Activated CD8-positive, alpha-beta memory T cell treated with anti-CD3 and anti-CD28 coated beads for 1 hour (primary cell): ENCODE measurements around the gene SH3TC1.

Source experiments
- DNase-seq, 2 donors: peaks; one replicate each; pipeline ENCODE4 v3.0.0-alpha.2; 2020; ENCODE audit warnings: low read depth in 1 of 2; ENCODE audit errors: extremely low read depth in 1 of 2

SH3TC1 gene

GRCh38 chr4:8213121-8213520 lies 14.0 kb downstream of the SH3TC1 start:
- no peak for DNase-seq

GRCh38 chr4:8214136-8214535 lies 15.0 kb downstream of the SH3TC1 start:
- DNase-seq = no peak

- no peak for DNase-seq
Observed at GRCh38 chr4:8215001-8215427, 15.9 kb downstream of the SH3TC1 start.

- no peak for DNase-seq
Observed at GRCh38 chr4:8215641-8216442, 16.8 kb downstream of the SH3TC1 start.

- DNase-seq = no peak
Observed at GRCh38 chr4:8216443-8217245, 17.6 kb downstream of the SH3TC1 start.

- DNase-seq = no peak
Observed at GRCh38 chr4:8217246-8217511, 18.1 kb downstream of the SH3TC1 start.

- DNase-seq = no peak
Observed at GRCh38 chr4:8217871-8218270, 18.8 kb downstream of the SH3TC1 start.

- no peak for DNase-seq
Observed at GRCh38 chr4:8218371-8219031, 19.4 kb downstream of the SH3TC1 start.

GRCh38 chr4:8219236-8219635 lies 20.1 kb downstream of the SH3TC1 start:
- DNase-seq = no peak

GRCh38 chr4:8220661-8221450 lies 21.8 kb downstream of the SH3TC1 start:
- no peak for DNase-seq

GRCh38 chr4:8221476-8221875 lies 22.4 kb downstream of the SH3TC1 start:
- no peak for DNase-seq

GRCh38 chr4:8221985-8222384 lies 22.9 kb downstream of the SH3TC1 start:
- DNase-seq = no peak

- DNase-seq = no peak
Observed at GRCh38 chr4:8222609-8223388, 23.7 kb downstream of the SH3TC1 start.

GRCh38 chr4:8224267-8224974 lies 25.3 kb downstream of the SH3TC1 start:
- no peak for DNase-seq

- DNase-seq = no peak
Observed at GRCh38 chr4:8224975-8225625, 26.0 kb downstream of the SH3TC1 start.

- DNase-seq = no peak
Observed at GRCh38 chr4:8225706-8226443, 26.8 kb downstream of the SH3TC1 start.

- no peak for DNase-seq
Observed at GRCh38 chr4:8227201-8227770, 28.2 kb downstream of the SH3TC1 start.

GRCh38 chr4:8227771-8228318 lies 28.8 kb downstream of the SH3TC1 start:
- no peak for DNase-seq
